ENCODE data around the gene KRTAP11-1. TPM values are rescaled to one million over a fixed set of nuclear protein-coding genes. Genes with fewer than 3 reads are reported as not detected.

Gene KRTAP11-1
- total RNA-seq, 1 donor from 2014 or later = not detected

DNA sequence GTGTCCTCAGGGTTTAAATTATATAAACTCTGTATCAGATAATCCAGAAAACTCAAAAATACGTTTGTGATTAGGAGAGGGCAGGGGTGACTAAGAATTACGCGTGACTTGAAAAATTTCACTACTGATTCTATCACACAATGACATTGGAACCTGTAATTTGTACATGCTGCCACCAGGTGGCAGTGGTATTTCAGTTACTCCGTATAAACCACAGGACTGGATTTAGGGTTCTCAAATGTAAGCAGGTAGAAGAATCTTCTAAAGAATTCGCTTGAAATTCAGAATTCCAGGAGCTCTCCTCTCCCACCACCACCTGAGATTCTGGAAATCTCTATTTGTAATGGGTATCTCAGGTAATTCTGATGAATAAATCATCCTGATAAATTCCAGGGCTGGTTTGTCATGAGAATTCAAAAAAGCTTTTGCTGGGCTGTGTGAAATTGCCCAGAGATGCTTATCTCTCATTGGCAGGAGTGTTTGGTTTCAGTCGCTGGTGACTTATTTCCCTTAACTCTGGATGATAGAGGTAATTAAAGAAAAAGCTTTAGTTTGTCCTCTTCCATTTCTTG is 50.1 kb downstream of the KRTAP11-1 start:
- Mint-ChIP-seq H3K4me1 (ENCODE audit: low read depth) (no peaks in the 10 kb centered on the region), H3K27me3 (ENCODE audit: low read depth) (peaks cover 9% of the 10 kb centered on the region), H3K27ac (no peak overlapping the region), H3K36me3 (ENCODE audit: low read depth) (peaks cover 3% of the 10 kb centered on the region), H3K4me3 (ENCODE audit: low read depth) (no peak overlapping the region), H3K9me3 (peaks cover 21% of the 10 kb centered on the region)
- DNase-seq (ENCODE audit: low spot score) = no peak
- intact Hi-C loops (cut with micrococcal nuclease) = no loop called here

Other genes with a start within 250 kb of the KRTAP11-1 start
- gene KRTAP20-2, start 246.4 kb downstream of the KRTAP11-1 start, total RNA-seq = not detected in 2 replicates
- not detected in 2 replicates for gene KRTAP20-3, start 238.7 kb downstream of the KRTAP11-1 start, total RNA-seq
- gene KRTAP21-3, start 162.8 kb downstream of the KRTAP11-1 start, total RNA-seq = not detected in 2 replicates
- not detected in 2 replicates for gene KRTAP21-2, start 134.3 kb downstream of the KRTAP11-1 start, total RNA-seq
- not detected in 2 replicates for gene KRTAP21-1, start 126.2 kb downstream of the KRTAP11-1 start, total RNA-seq
- gene KRTAP8-1, start 68.3 kb downstream of the KRTAP11-1 start, total RNA-seq = not detected in 2 replicates
- gene KRTAP7-1, start 51.8 kb downstream of the KRTAP11-1 start, total RNA-seq = not detected in 2 replicates
- not detected in 2 replicates for gene KRTAP19-8, start 156.9 kb upstream of the KRTAP11-1 start, total RNA-seq